Measurements from ENCODE around the gene ANO4.

ANO4 gene

DNA sequence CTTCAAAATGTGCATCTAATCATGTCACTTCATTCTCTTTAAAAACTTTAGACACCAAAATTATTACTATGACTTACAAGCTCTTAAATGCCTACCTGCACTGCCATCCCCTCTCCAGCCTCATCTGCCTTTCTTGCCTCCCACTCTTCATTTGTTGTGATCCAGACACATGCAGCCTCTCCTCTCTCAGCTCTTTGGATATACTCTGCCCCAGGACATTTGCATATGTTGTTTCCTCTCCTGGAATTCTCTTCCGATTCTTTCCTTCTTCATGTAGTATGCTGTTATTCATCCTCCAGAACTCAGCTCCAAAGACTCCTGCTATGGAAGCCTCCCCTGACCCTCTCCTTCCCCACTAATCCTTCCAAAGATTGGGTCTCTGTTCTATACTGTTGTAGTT, 197.6 kb downstream of the ANO4 start:
- Histone ChIP-seq H3K4me1 (ENCODE audit: control insufficient read depth in 1 of 2, insufficient read depth in 1 of 2, low read depth in 1 of 2, low read length in 1 of 2) (no peaks in the 10 kb centered on the region), H3K36me3 (no peaks in the 10 kb centered on the region), H3K9me3 (no peaks in the 10 kb centered on the region), H3K27ac (no peak overlapping the region), H3K27me3 (no peaks in the 10 kb centered on the region), H3K4me3 (ENCODE audit: low read depth in 1 of 2, low read length in 1 of 2) (no peak overlapping the region)
- TF ChIP-seq, protein P1, sequence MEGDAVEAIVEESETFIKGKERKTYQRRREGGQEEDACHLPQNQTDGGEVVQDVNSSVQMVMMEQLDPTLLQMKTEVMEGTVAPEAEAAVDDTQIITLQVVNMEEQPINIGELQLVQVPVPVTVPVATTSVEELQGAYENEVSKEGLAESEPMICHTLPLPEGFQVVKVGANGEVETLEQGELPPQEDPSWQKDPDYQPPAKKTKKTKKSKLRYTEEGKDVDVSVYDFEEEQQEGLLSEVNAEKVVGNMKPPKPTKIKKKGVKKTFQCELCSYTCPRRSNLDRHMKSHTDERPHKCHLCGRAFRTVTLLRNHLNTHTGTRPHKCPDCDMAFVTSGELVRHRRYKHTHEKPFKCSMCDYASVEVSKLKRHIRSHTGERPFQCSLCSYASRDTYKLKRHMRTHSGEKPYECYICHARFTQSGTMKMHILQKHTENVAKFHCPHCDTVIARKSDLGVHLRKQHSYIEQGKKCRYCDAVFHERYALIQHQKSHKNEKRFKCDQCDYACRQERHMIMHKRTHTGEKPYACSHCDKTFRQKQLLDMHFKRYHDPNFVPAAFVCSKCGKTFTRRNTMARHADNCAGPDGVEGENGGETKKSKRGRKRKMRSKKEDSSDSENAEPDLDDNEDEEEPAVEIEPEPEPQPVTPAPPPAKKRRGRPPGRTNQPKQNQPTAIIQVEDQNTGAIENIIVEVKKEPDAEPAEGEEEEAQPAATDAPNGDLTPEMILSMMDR (IDR thresholded peaks at IDR 0.05), result no peak

DNA sequence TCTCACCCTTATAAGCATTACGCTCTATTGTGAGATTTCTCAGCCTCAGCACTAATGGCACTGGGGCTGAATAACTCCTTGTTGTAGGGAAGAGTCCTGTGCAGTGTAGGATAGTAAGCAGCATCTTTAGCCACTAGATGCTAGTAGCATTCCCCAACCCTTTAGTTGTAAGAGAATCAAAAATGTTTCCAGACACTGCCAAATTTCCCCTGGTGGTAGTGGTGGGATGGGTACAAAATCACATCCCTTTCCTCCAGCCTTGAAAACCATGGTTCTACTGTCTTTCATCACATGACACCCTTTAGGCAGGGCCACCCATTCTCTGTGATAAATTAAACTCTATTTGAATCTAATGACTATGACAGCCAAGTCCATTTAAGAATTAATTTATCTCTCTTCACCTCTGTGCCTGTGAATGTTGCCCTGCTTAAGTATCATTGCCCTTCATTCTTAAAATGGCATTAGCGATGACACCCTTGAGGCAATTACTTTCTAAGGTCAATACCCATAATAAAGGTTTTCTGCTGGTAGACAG, 199.4 kb downstream of the ANO4 start:
- no peak overlapping the region for H3K27ac ChIP-seq
- no peaks in the 10 kb centered on the region for H3K4me1 ChIP-seq (ENCODE audit: control insufficient read depth in 1 of 2, insufficient read depth in 1 of 2, low read depth in 1 of 2, low read length in 1 of 2)
- TF ChIP-seq, protein P1 (IDR thresholded peaks at IDR 0.05), result no peak
- H3K36me3 ChIP-seq, result no peaks in the 10 kb centered on the region
- H3K4me3 ChIP-seq (ENCODE audit: low read depth in 1 of 2, low read length in 1 of 2), result no peak overlapping the region
- no peaks in the 10 kb centered on the region for H3K27me3 ChIP-seq
- no peaks in the 10 kb centered on the region for H3K9me3 ChIP-seq

DNA sequence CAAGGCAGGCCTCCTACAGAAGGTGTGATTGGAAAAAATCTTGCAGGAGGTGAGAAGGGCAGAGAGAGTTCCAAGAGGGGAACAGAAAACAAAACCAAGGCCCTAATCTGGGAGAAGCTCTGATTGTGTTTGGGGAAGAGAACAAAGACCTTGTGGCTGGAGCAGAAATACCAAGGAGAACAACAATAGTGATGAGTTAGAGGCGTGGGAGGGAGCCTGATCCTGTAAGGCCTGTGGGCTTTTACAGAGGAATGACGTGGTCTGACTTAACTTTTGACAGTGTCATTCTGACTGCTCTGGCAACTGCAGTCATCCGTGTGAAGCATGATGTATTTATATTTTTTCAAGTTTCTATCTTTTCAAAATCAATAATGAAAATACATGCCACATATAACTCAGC, 200.6 kb downstream of the ANO4 start:
- no peaks in the 10 kb centered on the region for H3K27me3 ChIP-seq
- H3K4me1 ChIP-seq (ENCODE audit: control insufficient read depth in 1 of 2, insufficient read depth in 1 of 2, low read depth in 1 of 2, low read length in 1 of 2), result no peaks in the 10 kb centered on the region
- no peak overlapping the region for H3K4me3 ChIP-seq (ENCODE audit: low read depth in 1 of 2, low read length in 1 of 2)
- H3K27ac ChIP-seq, result no peak overlapping the region
- H3K9me3 ChIP-seq, result no peaks in the 10 kb centered on the region
- TF ChIP-seq, protein P1 (IDR thresholded peaks at IDR 0.05), result no peak
- no peaks in the 10 kb centered on the region for H3K36me3 ChIP-seq

DNA sequence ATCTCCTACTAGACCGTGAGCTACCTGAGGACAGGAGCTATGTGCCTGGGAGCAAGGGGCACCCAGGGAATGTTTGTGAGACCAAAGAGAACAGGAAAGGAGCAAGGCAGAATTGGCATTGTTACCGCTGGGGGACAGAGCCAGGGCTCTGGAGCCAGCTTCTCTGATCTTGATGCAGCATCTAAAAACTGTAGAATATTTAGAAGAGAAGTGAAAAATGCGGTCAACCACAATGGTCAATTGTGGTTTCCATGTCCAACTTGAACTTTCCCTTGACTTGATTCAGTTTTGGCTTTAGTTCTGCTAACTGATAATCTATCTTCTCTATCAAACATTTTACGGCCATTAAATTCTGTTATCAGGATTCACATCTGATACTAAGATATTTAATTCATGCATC, 201.2 kb downstream of the ANO4 start:
- Histone ChIP-seq H3K4me3 (ENCODE audit: low read depth in 1 of 2, low read length in 1 of 2) (no peak overlapping the region), H3K27me3 (no peaks in the 10 kb centered on the region), H3K27ac (no peak overlapping the region), H3K36me3 (no peaks in the 10 kb centered on the region), H3K4me1 (ENCODE audit: control insufficient read depth in 1 of 2, insufficient read depth in 1 of 2, low read depth in 1 of 2, low read length in 1 of 2) (no peaks in the 10 kb centered on the region), H3K9me3 (no peaks in the 10 kb centered on the region)
- TF ChIP-seq, protein P1 (IDR thresholded peaks at IDR 0.05), result no peak

DNA sequence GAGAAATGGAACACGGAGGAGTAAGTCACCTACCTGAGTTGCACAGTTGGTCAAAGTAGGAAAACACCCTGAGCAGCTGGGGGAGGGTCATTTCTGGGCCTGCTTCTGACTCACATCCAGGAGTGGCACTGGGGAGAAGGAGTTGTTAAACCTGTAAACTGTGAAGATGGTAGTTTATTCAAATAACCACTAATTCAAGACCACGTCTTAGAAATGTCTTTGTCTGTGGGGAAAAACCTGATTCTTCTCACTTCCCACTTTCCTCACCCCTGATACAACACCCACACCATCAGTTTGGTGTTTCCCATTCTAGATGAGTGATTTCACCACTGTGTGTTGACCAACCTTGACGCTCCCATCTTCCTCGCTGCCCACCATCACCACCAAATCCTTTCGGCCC, 207.1 kb downstream of the ANO4 start:
- no peak overlapping the region for H3K4me3 ChIP-seq (ENCODE audit: low read depth in 1 of 2, low read length in 1 of 2)

More for the DNA sequence above, 207.1 kb downstream of the ANO4 start:
- TF ChIP-seq, protein P1 (IDR thresholded peaks at IDR 0.05), result no peak
- no peaks in the 10 kb centered on the region for H3K4me1 ChIP-seq (ENCODE audit: control insufficient read depth in 1 of 2, insufficient read depth in 1 of 2, low read depth in 1 of 2, low read length in 1 of 2)
- no peaks in the 10 kb centered on the region for H3K9me3 ChIP-seq
- H3K27me3 ChIP-seq, result no peaks in the 10 kb centered on the region
- no peak overlapping the region for H3K27ac ChIP-seq
- no peaks in the 10 kb centered on the region for H3K36me3 ChIP-seq
